MM.1S (cell line): Measurements from ENCODE around the gene SH3TC2.

Source experiments
- DNase-seq: peaks from one replicate; pipeline ENCODE4 v3.0.0-alpha.2; 2015
- H2AFZ ChIP-seq: fragments of 300-600 bp; sonication (generic); 2 replicates; pipeline ENCODE4 v1.6.0; 2016; ENCODE audit warnings: antibody characterized with exemption, low read length
- H3F3A ChIP-seq: fragments of 300-600 bp; sonication (generic); 2 replicates; pipeline ENCODE4 v1.6.1; 2016; ENCODE audit warnings: mild to moderate bottlenecking, antibody characterized with exemption, low read length, moderate library complexity, mixed read lengths; ENCODE audit not compliant: insufficient read depth
- H3K27ac ChIP-seq: fragments of 300-600 bp; sonication (generic); 2 replicates; pipeline ENCODE4 v1.5.1; 2016; ENCODE audit warnings: mild to moderate bottlenecking, low read length
- H3K27me3 ChIP-seq: fragments of 300-600 bp; sonication (generic); replicated peaks from 2 replicates; pipeline ENCODE4 v1.6.0; 2016; ENCODE audit warnings: low read length; ENCODE audit not compliant: insufficient read depth
- H3K36me3 ChIP-seq: fragments of 300-600 bp; sonication (generic); replicated peaks from 2 replicates; pipeline ENCODE4 v1.6.1; 2016; ENCODE audit warnings: mild to moderate bottlenecking, low read length, mixed read lengths; ENCODE audit not compliant: insufficient read depth
- H3K4me1 ChIP-seq: fragments of 300-600 bp; sonication (generic); 2 replicates; pipeline ENCODE4 v1.6.1; 2016; ENCODE audit warnings: low read length, mixed read lengths
- H3K4me2 ChIP-seq: fragments of 300-600 bp; sonication (generic); 2 replicates; pipeline ENCODE4 v1.6.0; 2016; ENCODE audit warnings: low read depth, low read length
- H3K4me3 ChIP-seq: fragments of 300-600 bp; sonication (generic); 2 replicates; pipeline ENCODE4 v1.5.1; 2016; ENCODE audit warnings: low read length, mixed read lengths
- H3K79me2 ChIP-seq: fragments of 300-600 bp; sonication (generic); 2 replicates; pipeline ENCODE4 v1.6.1; 2016; ENCODE audit warnings: mixed run types, low read length, mixed read lengths
- H3K9ac ChIP-seq: fragments of 300-600 bp; sonication (generic); 2 replicates; pipeline ENCODE4 v1.6.1; 2016; ENCODE audit warnings: low read length, mixed read lengths
- H3K9me2 ChIP-seq: fragments of 300-600 bp; sonication (generic); replicated peaks from 2 replicates; pipeline ENCODE4 v1.6.1; 2016; ENCODE audit warnings: mild to moderate bottlenecking, low read length, mixed read lengths; ENCODE audit not compliant: insufficient read depth
- H3K9me3 ChIP-seq: fragments of 300-600 bp; sonication (generic); replicated peaks from 2 replicates; pipeline ENCODE4 v1.6.1; 2016; ENCODE audit warnings: mild to moderate bottlenecking, low read length, mixed read lengths; ENCODE audit not compliant: insufficient read depth
- H4K20me1 ChIP-seq: fragments of 300-600 bp; sonication (generic); 2 replicates; pipeline ENCODE4 v1.6.1; 2016; ENCODE audit warnings: mild to moderate bottlenecking, low read length, moderate library complexity, mixed read lengths; ENCODE audit not compliant: insufficient read depth
- EZH2 ChIP-seq: fragments of 300-600 bp; sonication (generic); optimal IDR thresholded peaks from 2 replicates; pipeline ENCODE3; 2017; ENCODE audit warnings: low read depth, mild to moderate bottlenecking, antibody characterized with exemption, low read length, mixed read lengths
- EZH2phosphoT487 ChIP-seq: fragments of 300-600 bp; sonication (generic); IDR thresholded peaks from 2 replicates; pipeline ENCODE4 v1.6.1; 2018; ENCODE audit warnings: antibody characterized with exemption, low read length
- TF ChIP-seq, protein P1 (sequence below): fragments of 300-600 bp; sonication (generic); IDR thresholded peaks from 2 replicates; pipeline ENCODE4 v1.5.1; 2016; ENCODE audit warnings: antibody characterized with exemption, low read length, mixed read lengths

SH3TC2 gene

DNA sequence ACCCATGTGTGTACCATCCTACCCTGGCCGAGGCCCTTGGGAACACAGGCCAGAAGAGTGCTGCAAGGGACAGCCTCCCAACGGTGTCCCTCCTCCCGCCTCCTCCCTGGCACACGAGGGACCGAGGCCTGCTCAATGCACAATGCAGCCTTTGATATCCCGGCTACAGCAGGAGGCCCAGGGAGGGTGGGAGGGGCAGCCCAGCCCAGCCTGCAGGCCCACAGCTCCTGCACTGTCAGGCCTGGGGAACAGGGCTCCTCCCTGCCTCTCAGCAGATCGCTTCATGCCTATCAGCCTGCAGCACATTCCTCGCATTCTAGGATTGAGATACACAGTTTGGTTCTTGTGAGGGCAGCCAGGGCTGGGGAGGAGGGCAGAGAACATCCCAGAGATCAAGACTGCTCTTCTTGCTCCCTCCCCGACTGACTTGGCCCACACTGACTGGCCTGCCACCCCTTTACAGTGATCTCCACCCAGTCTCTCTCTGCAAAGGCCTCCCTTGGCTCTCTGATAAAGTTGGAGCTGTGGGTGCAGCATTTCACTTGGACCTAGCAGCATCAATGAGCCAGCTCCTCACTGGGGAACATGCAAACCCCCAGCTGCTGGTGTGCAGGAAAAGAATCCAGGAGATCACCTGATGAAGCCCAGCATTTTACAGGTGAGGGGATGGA lies at the start of gene SH3TC2:
TSS of gene SH3TC2 (minus strand) at position 46 of the 671 bp plus-strand sequence. CDS start at position 6, 40 bp downstream.
- H3K4me1 ChIP-seq: no peaks in the 10 kb centered on the region
- no peaks in the 10 kb centered on the region for H3K9me2 ChIP-seq
- no peak within 1 kb of the TSS for H3K27ac ChIP-seq
- H3K36me3 ChIP-seq: no peaks in the 10 kb centered on the region
- no peak within 1 kb of the TSS for H3K9ac ChIP-seq
- H3K79me2 ChIP-seq: no peaks in the 10 kb centered on the region
- no peaks in the 10 kb centered on the region for H4K20me1 ChIP-seq
- no peaks in the 10 kb centered on the region for H3K27me3 ChIP-seq
- no peaks in the 10 kb centered on the region for H3K9me3 ChIP-seq
- DNase-seq: no peak
- TF ChIP-seq EZH2phosphoT487: no peak
- TF ChIP-seq EZH2: no peak
- TF ChIP-seq, protein P1, sequence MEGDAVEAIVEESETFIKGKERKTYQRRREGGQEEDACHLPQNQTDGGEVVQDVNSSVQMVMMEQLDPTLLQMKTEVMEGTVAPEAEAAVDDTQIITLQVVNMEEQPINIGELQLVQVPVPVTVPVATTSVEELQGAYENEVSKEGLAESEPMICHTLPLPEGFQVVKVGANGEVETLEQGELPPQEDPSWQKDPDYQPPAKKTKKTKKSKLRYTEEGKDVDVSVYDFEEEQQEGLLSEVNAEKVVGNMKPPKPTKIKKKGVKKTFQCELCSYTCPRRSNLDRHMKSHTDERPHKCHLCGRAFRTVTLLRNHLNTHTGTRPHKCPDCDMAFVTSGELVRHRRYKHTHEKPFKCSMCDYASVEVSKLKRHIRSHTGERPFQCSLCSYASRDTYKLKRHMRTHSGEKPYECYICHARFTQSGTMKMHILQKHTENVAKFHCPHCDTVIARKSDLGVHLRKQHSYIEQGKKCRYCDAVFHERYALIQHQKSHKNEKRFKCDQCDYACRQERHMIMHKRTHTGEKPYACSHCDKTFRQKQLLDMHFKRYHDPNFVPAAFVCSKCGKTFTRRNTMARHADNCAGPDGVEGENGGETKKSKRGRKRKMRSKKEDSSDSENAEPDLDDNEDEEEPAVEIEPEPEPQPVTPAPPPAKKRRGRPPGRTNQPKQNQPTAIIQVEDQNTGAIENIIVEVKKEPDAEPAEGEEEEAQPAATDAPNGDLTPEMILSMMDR: no peak
- H3F3A ChIP-seq: no peaks in the 10 kb centered on the region
- no peak within 1 kb of the TSS for H3K4me3 ChIP-seq
- no peak within 1 kb of the TSS for H3K4me2 ChIP-seq
- H2AFZ ChIP-seq: no peak within 1 kb of the TSS

DNA sequence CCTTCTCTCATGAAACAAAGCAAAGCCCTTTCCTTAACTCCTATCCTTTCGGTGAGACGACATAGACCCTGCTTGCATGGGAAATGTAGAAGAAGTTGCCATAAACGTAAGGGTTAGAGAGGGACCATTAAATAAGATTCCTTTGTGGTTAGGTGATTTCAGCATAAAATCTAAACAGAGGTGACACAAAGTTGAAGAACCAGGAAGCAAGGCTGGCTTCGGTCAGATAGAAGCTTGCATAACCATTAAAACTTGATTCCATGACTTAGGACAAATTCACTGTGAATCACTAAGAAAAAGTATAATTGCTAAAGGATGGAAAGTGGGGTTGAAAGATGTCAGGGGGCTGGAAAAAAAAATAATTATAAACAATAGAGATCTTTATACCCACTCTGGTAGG lies 47.5 kb upstream of the SH3TC2 start:
- Histone ChIP-seq H3K79me2 (no peaks in the 10 kb centered on the region), H3K9me3 (no peaks in the 10 kb centered on the region), H4K20me1 (no peaks in the 10 kb centered on the region), H3F3A (no peaks in the 10 kb centered on the region), H3K36me3 (no peaks in the 10 kb centered on the region), H3K4me3 (no peak overlapping the region), H3K9ac (no peak overlapping the region), H3K4me2 (no peak overlapping the region), H3K27me3 (no peaks in the 10 kb centered on the region), H3K27ac (no peak overlapping the region), H3K4me1 (peaks cover 4% of the 10 kb centered on the region; the same call in 1 of the 2 replicates), H3K9me2 (no peaks in the 10 kb centered on the region), H2AFZ (no peak overlapping the region)
- no peak for DNase-seq
- TF ChIP-seq EZH2phosphoT487 (no peak), EZH2 (no peak)
- TF ChIP-seq, protein P1: no peak

DNA sequence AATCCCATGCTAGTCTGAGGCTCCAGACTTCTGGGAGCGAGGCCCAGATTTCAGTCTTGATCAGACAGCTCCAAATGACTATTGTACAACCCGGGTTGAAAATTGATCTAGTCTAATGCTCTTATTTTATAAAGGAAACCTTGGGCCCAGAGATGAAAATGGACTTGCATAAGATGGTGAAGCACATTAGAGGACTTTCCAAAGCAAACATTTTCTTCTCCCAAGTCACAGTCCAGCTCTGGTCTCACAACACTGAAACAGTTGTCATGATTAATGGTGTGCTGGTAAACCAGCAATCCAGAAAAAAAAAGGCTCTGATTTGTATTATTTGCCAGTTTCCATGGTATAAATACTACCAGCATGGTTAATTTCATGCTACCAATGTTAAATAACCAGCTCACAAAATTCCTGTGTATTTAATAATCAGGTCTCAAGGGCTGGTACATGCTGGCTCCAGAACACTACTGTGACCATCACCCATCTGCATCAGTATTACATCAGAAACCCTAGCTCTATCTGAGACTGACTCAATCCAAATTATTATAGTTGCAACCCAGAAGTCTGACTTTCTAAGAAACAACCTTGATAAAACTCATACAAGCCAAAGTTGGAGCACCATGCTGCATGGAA lies 45.9 kb upstream of the SH3TC2 start:
- Histone ChIP-seq H2AFZ (no peak overlapping the region), H3F3A (no peaks in the 10 kb centered on the region), H3K4me1 (no peaks in the 10 kb centered on the region), H3K27ac (no peak overlapping the region), H3K36me3 (no peaks in the 10 kb centered on the region), H3K4me3 (no peak overlapping the region), H3K27me3 (no peaks in the 10 kb centered on the region), H3K9me2 (no peaks in the 10 kb centered on the region), H3K79me2 (no peaks in the 10 kb centered on the region), H4K20me1 (no peaks in the 10 kb centered on the region), H3K9me3 (no peaks in the 10 kb centered on the region), H3K9ac (no peak overlapping the region), H3K4me2 (no peak overlapping the region)
- no peak for DNase-seq
- TF ChIP-seq EZH2phosphoT487: no peak
- TF ChIP-seq EZH2: no peak
- TF ChIP-seq, protein P1: no peak
